22Rv1 (cell line): ENCODE results near the gene CHAC2.
"Not testable (repeated sequence)": the region's sequence is repeated elsewhere in the genome, so short reads cannot be mapped to it uniquely, and the experiment has no call there.

Source experiments
- H3K27ac ChIP-seq: fragments of 450-650 bp; 2 replicates; pipeline ENCODE4 v1.5.1; 2017
- CTCF ChIP-seq: fragments of 450-650 bp; IDR thresholded peaks from 2 replicates; pipeline ENCODE4 v1.5.1; 2017; ENCODE audit warnings: mild to moderate bottlenecking
- ZFX ChIP-seq: fragments of 450-650 bp; IDR thresholded peaks from 2 replicates; pipeline ENCODE4 v1.6.1; 2017; ENCODE audit warnings: antibody characterized with exemption, borderline replicate concordance

Gene CHAC2

GRCh38 chr2:53767405-53768241 is at the start of gene CHAC2:
Gene CHAC2 (plus strand): TSS chr2:53767804. CDS start chr2:53767887, 83 bp downstream.
- TF ChIP-seq CTCF, result peak; percentile 10; the same call in 1 of the 2 replicates
- TF ChIP-seq ZFX, result no peak

GRCh38 chr2:53720944-53721343 is 46.7 kb upstream of the CHAC2 start:
- not testable (repeated sequence) for H3K27ac ChIP-seq

More at GRCh38 chr2:53767405-53768241, at the start of gene CHAC2:
- H3K27ac ChIP-seq, result peak within 1 kb of the TSS; percentile 66

- no peak for TF ChIP-seq ZFX
- no peak for TF ChIP-seq CTCF
- H3K27ac ChIP-seq, result no peak overlapping the region
Observed at GRCh38 chr2:53724536-53724935, 43.1 kb upstream of the CHAC2 start.

- H3K27ac ChIP-seq, result no peak overlapping the region
- no peak for TF ChIP-seq CTCF
- no peak for TF ChIP-seq ZFX
Observed at GRCh38 chr2:53725662-53726061, 41.9 kb upstream of the CHAC2 start.

- H3K27ac ChIP-seq, result no peak overlapping the region
- no peak for TF ChIP-seq CTCF
- TF ChIP-seq ZFX, result no peak
Observed at GRCh38 chr2:53727921-53728320, 39.7 kb upstream of the CHAC2 start.

- no peak overlapping the region for H3K27ac ChIP-seq
- TF ChIP-seq CTCF, result no peak
- TF ChIP-seq ZFX, result no peak
Observed at GRCh38 chr2:53729143-53729762, 38.4 kb upstream of the CHAC2 start.

GRCh38 chr2:53737091-53737490 is 30.5 kb upstream of the CHAC2 start:
- TF ChIP-seq CTCF, result no peak
- TF ChIP-seq ZFX, result no peak
- no peak overlapping the region for H3K27ac ChIP-seq
